Brain microvascular endothelial cell (primary cell): Measurements from ENCODE around the gene ZNF79.

Experiments used
- DNase-seq: peaks from one replicate; pipeline ENCODE4 v3.0.0-alpha.2; 2020
- H3K27ac ChIP-seq: fragments of 250-450 bp; sonication (Bioruptor Pico); 2 replicates; pipeline ENCODE4 v1.5.1; 2020; ENCODE audit warnings: mild to moderate bottlenecking, moderate library complexity
- H3K27me3 ChIP-seq: fragments of 250-450 bp; sonication (Bioruptor Pico); replicated peaks from 2 replicates; pipeline ENCODE4 v1.5.1; 2020; ENCODE audit warnings: mild to moderate bottlenecking
- H3K36me3 ChIP-seq: fragments of 250-450 bp; sonication (Bioruptor Pico); replicated peaks from 2 replicates; pipeline ENCODE4 v1.5.1; 2020; ENCODE audit warnings: mild to moderate bottlenecking
- H3K4me3 ChIP-seq: 2 replicates; pipeline ENCODE4 v1.5.1; 2011; ENCODE audit warnings: low read depth, mild to moderate bottlenecking, control low read depth, low read length, moderate library complexity
- in situ Hi-C: cut with HindIII; loops from 2 replicates; pipeline ENCODE4 v1.10.0; 2017; ENCODE audit warnings: low sequenced_read_pairs, low pct_ligation_motif_present
- TF ChIP-seq, protein P1 (sequence below): IDR thresholded peaks from 2 replicates; pipeline ENCODE4 v1.5.1; 2011; ENCODE audit warnings: low read depth, mild to moderate bottlenecking, moderate library complexity, low read length, control low read depth, inconsistent platforms; ENCODE audit errors: missing control alignments

ZNF79 gene

DNA sequence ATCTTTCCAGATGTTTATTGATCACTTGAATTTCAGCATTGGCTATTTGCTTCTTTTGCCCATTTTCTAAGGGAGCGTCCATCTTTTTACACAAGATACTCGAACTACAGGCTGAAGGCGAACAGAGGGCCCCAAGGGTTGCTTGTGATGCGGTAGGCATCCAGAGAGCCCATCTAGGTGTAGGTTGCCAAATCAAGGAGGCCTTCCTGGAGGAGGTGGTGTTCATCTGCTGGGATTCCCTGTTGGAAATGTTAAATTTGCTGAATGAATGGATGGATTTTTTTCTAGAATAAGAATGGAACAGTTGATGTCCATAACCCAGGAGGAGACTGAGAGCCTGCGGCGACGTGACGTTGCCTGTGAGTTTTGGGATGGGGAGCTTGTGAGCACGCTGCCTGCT is 58.5 kb downstream of the ZNF79 start:
- Histone ChIP-seq H3K4me3 (no peak overlapping the region), H3K27ac (no peak overlapping the region), H3K36me3 (peaks cover 38% of the 10 kb centered on the region), H3K27me3 (no peaks in the 10 kb centered on the region)
- in situ Hi-C loops: no loop called here
- TF ChIP-seq, protein P1, sequence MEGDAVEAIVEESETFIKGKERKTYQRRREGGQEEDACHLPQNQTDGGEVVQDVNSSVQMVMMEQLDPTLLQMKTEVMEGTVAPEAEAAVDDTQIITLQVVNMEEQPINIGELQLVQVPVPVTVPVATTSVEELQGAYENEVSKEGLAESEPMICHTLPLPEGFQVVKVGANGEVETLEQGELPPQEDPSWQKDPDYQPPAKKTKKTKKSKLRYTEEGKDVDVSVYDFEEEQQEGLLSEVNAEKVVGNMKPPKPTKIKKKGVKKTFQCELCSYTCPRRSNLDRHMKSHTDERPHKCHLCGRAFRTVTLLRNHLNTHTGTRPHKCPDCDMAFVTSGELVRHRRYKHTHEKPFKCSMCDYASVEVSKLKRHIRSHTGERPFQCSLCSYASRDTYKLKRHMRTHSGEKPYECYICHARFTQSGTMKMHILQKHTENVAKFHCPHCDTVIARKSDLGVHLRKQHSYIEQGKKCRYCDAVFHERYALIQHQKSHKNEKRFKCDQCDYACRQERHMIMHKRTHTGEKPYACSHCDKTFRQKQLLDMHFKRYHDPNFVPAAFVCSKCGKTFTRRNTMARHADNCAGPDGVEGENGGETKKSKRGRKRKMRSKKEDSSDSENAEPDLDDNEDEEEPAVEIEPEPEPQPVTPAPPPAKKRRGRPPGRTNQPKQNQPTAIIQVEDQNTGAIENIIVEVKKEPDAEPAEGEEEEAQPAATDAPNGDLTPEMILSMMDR: no peak
- DNase-seq: no peak

DNA sequence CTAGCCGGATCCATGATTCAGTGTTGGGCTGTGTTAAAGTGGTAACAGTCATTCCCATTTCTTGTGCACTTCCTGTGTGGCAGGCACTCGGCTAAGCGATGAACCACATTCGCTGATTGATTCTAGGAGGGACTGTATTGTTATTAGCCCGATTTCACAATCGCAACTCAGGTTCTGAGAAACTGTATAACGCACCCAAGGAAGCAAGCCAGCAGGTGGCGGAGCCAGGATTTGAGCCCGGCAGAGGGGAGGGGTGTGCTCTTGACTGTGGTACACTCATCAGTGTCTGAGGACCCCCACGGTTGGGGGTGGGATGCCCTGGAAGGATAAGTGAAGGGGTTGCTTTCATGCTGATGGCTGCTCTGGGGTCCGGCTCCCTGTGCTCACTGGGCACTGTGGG is 61.8 kb downstream of the ZNF79 start:
- Histone ChIP-seq H3K27me3 (no peaks in the 10 kb centered on the region), H3K27ac (no peak overlapping the region), H3K4me3 (no peak overlapping the region), H3K36me3 (peaks cover 18% of the 10 kb centered on the region)
- DNase-seq: no peak
- in situ Hi-C loops: no loop called here
- TF ChIP-seq, protein P1: peak; percentile 32

DNA sequence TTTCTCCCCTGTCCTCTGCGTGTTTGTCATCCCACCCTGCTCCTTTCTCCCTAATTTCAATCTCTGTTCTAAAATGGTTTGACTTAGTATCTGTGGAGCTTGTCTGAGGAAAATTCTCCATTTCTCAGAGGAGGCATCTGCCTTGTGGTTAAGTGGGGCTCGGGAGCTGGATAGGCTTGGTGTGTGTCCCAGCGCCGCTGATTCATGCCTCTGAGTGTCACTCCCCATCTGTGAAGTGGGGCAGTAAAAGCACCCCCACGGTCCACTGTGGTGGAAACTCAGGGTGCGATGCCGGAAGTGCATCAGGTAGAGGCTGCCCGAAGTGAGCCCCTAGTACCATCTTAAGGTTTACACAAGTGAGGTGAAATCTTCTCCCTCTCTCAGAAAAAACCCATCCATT is 64.8 kb downstream of the ZNF79 start:
- in situ Hi-C loops: no loop called here
- no peak overlapping the region for H3K27ac ChIP-seq
- H3K36me3 ChIP-seq: peaks cover 21% of the 10 kb centered on the region
- H3K4me3 ChIP-seq: no peak overlapping the region
- DNase-seq: no peak
- no peaks in the 10 kb centered on the region for H3K27me3 ChIP-seq
- TF ChIP-seq, protein P1: no peak

DNA sequence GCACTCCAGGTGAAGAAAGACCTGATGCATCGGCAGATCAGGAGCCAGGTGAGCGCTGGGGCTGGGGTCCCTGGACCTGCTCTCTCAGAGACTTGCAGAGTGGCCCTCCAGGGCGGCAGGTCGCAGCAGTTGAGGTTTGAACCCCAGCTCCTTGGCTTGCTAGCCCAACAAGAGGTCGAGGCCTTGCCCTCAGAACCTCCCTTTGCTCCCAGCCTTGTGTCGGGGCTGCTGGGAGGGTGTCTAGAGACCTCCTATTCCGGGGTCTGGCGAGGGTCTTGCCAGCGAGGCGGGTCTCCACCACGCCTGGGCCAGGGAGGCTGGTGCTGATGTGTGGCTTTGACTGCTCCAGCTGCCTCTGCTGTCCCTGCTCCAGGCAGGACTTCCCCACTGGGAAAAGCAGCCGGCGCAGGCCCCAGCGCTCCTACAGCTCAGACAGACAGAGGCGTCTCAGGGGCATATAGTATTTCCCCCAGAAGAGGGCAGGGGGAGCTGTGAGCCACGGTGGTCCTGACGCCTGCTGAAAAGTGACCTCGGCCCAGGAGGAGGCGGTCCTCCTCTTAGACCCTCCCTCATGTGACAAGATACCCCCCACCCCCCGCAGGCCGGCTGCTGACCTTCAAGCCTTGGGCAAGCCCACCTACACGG is 65.4 kb downstream of the ZNF79 start:
- Histone ChIP-seq H3K27ac (no peak overlapping the region), H3K4me3 (no peak overlapping the region), H3K27me3 (no peaks in the 10 kb centered on the region), H3K36me3 (peaks cover 26% of the 10 kb centered on the region)
- DNase-seq: no peak
- in situ Hi-C loops: no loop called here
- TF ChIP-seq, protein P1: peak; percentile 41

DNA sequence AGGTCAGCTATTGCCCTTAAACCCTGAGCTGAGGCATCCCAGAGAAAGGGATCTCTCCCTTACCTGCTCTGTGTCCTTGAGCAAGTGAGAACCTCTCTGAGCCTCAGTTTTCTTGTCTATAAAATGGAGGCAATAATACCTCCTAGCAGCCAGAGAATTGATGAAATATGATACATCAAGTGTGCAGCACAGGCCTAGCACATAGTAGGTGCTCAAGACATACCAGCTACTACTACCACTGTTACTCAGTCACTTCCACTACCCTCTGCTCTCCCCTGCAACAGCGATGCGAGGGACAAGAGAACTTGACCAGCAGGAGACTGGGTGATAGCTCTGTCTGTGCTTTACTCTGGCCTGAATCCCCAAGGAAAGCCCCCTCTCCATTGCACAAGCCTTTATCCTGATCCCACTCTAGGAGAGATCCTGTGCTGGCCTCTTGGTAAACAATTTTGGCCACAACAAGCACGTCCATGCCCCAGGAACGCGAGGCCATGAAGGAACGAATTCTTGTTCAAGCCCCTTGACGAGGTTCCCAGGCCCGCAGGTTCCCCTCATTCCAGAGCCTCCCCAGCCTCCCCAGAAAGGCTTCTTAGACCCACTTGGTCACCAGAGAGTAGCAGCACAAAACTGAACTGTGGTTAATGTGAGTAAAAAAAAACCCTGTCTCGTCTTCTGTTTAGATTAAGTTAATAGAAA is 66.5 kb downstream of the ZNF79 start:
- Histone ChIP-seq H3K4me3 (no peak overlapping the region), H3K36me3 (peaks cover 23% of the 10 kb centered on the region)
- TF ChIP-seq, protein P1: no peak

More for the DNA sequence above, 66.5 kb downstream of the ZNF79 start:
- Histone ChIP-seq H3K27me3 (no peaks in the 10 kb centered on the region), H3K27ac (no peak overlapping the region)
- DNase-seq: no peak
- in situ Hi-C loops: no loop called here
